Neutrophil (primary cell): ENCODE results near the gene ZBTB20.

Experiments used
- H3K27ac ChIP-seq: fragments of 200-600 bp; sonication (generic); 2 replicates; pipeline ENCODE4 v1.5.1; 2016; ENCODE audit warnings: mild to moderate bottlenecking, moderate library complexity
- H3K27me3 ChIP-seq: fragments of 200-600 bp; sonication (generic); 2 replicates; pipeline ENCODE4 v1.6.0; 2016; ENCODE audit warnings: mild to moderate bottlenecking
- H3K36me3 ChIP-seq: fragments of 200-600 bp; sonication (generic); 2 replicates; pipeline ENCODE4 v1.5.1; 2017
- H3K4me1 ChIP-seq, 2 experiments: fragments of 200-600 bp in 1 of 2; sonication (generic) in 1 of 2; 1 replicate in 1 of 2; 2 replicates in 1 of 2; pipeline versions ENCODE4 v1.5.1 to v1.6.1; 2013 to 2016; ENCODE audit warnings: low read depth in 1 of 2, low read length in 1 of 2, mild to moderate bottlenecking in 1 of 2, moderate library complexity in 1 of 2; ENCODE audit not compliant: control insufficient read depth in 1 of 2, insufficient read depth in 1 of 2
- H3K4me3 ChIP-seq, 2 experiments: fragments of 200-600 bp in 1 of 2; sonication (generic) in 1 of 2; 1 replicate in 1 of 2; 2 replicates in 1 of 2; pipeline ENCODE4 v1.5.1; 2013 to 2016; ENCODE audit warnings: low read depth in 1 of 2, low read length in 1 of 2, mild to moderate bottlenecking in 1 of 2, moderate library complexity in 1 of 2
- H3K9me3 ChIP-seq: fragments of 200-600 bp; sonication (generic); 2 replicates; pipeline ENCODE4 v1.5.1; 2016
- TF ChIP-seq, protein P1 (sequence below): fragments of 200-600 bp; sonication (generic); IDR thresholded peaks from 2 replicates; pipeline ENCODE4 v1.5.1; 2016; ENCODE audit warnings: antibody characterized with exemption

ZBTB20 gene

GRCh38 chr3:114375608-114376421 lies 771.3 kb downstream of the ZBTB20 start:
- Histone ChIP-seq H3K27me3 (no peaks in the 10 kb centered on the region), H3K9me3 (no peaks in the 10 kb centered on the region), H3K27ac (no peak overlapping the region), H3K4me3 (no peak overlapping the region), H3K36me3 (peaks cover 16% of the 10 kb centered on the region), H3K4me1 (no peaks in the 10 kb centered on the region)
- TF ChIP-seq, protein P1, sequence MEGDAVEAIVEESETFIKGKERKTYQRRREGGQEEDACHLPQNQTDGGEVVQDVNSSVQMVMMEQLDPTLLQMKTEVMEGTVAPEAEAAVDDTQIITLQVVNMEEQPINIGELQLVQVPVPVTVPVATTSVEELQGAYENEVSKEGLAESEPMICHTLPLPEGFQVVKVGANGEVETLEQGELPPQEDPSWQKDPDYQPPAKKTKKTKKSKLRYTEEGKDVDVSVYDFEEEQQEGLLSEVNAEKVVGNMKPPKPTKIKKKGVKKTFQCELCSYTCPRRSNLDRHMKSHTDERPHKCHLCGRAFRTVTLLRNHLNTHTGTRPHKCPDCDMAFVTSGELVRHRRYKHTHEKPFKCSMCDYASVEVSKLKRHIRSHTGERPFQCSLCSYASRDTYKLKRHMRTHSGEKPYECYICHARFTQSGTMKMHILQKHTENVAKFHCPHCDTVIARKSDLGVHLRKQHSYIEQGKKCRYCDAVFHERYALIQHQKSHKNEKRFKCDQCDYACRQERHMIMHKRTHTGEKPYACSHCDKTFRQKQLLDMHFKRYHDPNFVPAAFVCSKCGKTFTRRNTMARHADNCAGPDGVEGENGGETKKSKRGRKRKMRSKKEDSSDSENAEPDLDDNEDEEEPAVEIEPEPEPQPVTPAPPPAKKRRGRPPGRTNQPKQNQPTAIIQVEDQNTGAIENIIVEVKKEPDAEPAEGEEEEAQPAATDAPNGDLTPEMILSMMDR, result no peak

DNA sequence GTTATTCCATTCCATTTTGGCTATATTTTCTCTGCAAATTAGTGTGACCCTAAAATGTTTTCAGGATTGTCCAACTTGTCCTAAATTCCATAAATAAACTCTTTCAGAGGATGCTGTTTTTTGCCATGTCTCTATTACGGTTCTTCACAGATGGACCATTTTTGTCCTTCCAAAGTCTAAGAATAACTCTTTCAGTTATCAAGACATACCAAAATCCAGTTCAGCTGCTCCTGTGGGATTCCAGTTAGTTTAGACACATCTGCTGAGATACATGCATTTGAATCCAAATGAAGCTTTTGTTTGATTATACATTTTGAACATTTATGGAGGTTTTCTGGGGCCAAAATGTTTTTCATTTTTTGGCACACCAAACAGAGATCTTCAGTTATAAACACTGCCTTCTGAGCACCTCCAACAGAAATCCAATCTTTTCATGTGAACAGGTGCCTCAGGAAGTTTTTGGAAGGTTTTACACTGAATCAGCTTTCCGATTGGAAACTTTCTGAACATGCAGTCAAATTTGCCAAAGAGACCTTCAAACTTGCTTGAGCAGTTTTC lies 772.6 kb downstream of the ZBTB20 start:
- Histone ChIP-seq H3K27ac (no peak overlapping the region), H3K4me1 (no peaks in the 10 kb centered on the region), H3K27me3 (no peaks in the 10 kb centered on the region), H3K4me3 (no peak overlapping the region), H3K9me3 (no peaks in the 10 kb centered on the region), H3K36me3 (peaks cover 7% of the 10 kb centered on the region)
- TF ChIP-seq, protein P1, result no peak

DNA sequence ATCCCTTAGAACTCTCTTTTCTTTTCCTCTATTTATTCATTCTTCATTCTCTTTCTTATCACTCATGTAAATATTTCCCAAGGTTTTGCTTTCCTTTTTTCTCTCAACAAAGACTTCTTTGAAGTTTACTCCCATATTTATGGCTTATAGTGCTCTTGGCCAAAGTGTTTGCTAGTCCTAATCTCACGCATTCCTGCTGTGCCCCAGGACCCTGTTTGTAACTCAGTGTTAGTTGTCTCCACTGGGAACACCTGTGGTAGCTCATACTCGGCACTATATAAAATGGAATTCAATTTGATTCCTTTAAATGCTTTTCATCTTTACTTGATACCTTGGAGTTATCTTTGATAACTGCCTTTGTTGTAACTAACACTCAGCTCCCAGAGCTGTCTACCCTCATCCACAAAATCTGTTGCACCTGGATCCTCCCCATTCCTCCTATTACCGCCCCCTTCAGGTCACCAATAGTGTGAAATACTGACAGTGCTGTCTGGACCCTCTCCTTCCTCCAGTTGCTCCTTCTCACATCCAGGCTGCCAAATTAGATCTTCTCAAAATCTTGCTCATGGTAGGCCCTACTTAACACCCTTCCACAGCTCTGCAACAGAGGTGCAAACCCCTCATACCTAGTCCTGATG lies 776.4 kb downstream of the ZBTB20 start:
- no peak overlapping the region for H3K27ac ChIP-seq
- TF ChIP-seq, protein P1, result no peak
- H3K4me1 ChIP-seq, result no peaks in the 10 kb centered on the region
- no peaks in the 10 kb centered on the region for H3K36me3 ChIP-seq
- no peaks in the 10 kb centered on the region for H3K9me3 ChIP-seq
- H3K27me3 ChIP-seq, result no peaks in the 10 kb centered on the region
- H3K4me3 ChIP-seq, result no peak overlapping the region

GRCh38 chr3:114365909-114366308 lies 781.2 kb downstream of the ZBTB20 start:
- H3K27me3 ChIP-seq, result no peaks in the 10 kb centered on the region
- H3K36me3 ChIP-seq, result no peaks in the 10 kb centered on the region
- no peaks in the 10 kb centered on the region for H3K4me1 ChIP-seq
- TF ChIP-seq, protein P1, result no peak
- H3K9me3 ChIP-seq, result no peaks in the 10 kb centered on the region
- no peak overlapping the region for H3K4me3 ChIP-seq
- H3K27ac ChIP-seq, result no peak overlapping the region

DNA sequence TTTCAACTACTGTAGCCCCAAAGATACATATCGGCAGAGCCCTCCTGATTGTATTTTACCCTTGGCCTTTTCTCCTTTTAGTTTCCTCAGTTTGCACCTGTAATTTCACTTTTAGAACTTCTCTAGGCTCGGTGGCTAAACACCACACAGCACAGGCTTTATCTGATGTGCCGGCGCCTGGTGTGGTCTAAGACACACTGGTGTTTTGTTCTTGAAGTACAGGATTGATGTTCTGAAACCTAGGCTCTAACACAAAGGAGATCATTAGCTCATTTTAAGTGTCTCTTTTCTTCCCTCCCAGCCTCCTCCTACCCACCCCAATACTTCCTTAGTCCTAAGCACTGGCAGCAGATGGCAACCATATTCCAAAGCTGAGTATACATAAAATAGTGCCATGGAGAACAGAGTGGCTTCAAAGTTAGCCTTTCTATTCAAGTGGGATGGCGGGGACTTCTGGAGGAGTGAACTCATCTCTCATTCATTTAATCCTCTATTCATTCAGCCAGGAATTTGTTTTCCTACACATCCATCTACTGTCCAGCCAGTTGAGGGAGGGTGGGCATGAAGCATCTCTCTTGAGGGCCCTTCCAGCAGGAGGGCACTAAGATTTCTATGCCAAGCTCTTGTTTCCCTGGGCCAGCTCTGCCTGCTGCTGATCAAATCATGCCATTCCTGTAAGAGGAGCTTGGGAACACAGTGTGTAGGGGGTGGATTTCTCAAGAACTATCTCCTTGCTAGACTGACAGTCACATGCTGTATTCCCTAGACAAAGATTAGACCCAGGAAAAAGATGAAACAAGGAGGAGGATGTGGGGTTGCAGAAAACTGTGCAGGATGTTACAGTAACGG lies 782.1 kb downstream of the ZBTB20 start:
- TF ChIP-seq, protein P1, result no peak
- Histone ChIP-seq H3K27ac (no peak overlapping the region), H3K36me3 (no peaks in the 10 kb centered on the region)

More for the DNA sequence above, 782.1 kb downstream of the ZBTB20 start:
- Histone ChIP-seq H3K9me3 (no peaks in the 10 kb centered on the region), H3K4me3 (no peak overlapping the region), H3K27me3 (no peaks in the 10 kb centered on the region), H3K4me1 (no peaks in the 10 kb centered on the region)
